Measurements from ENCODE around the gene NUDT14. TPM values are rescaled to one million over a fixed set of nuclear protein-coding genes. Genes with fewer than 3 reads are reported as not detected.

NUDT14 gene
- total RNA-seq, 1 experiment from 2014 or later = 50.8 TPM

DNA sequence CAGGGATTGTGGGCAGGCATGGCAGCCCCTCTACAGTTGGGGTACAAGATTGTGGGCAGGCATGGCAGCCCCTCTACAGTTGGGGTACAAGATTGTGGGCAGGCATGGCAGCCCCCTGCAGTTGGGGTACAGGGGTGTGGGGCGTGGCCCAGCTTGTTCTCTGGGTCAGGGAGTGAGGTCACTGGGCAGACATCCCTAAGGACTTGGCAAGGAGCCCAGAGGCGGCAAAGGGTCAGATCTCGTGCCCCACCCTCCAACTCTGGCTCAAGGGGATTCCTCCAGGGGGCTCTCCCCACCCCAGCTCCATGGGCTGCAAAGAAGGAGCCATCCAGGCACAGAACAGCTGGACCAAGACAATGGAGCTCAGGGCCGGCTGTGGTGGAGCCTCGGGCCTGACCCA lies 25.8 kb upstream of the NUDT14 start:
- BruUV-seq (replicated peaks) = no TSS peak
- ChIA-PET CTCF (interaction anchor here (0.6 kb wide), 2 partner anchors 304 to 318 kb away, joined by 4 to 6 read pairs; no protein-coding TSS in a partner anchor), POLR2A (ENCODE audit: unreplicated experiment) (no interaction called here)
- H3K79me2 ChIP-seq (ENCODE audit: low read length) = no peaks in the 10 kb centered on the region
- TF ChIP-seq EZH2 (IDR thresholded peaks at IDR 0.05; ENCODE audit: low read length, unreplicated experiment) (no peak), EZH2phosphoT487 (IDR thresholded peaks at IDR 0.05; ENCODE audit: borderline replicate concordance, low read length) (no peak)
- TF ChIP-seq, protein P1, sequence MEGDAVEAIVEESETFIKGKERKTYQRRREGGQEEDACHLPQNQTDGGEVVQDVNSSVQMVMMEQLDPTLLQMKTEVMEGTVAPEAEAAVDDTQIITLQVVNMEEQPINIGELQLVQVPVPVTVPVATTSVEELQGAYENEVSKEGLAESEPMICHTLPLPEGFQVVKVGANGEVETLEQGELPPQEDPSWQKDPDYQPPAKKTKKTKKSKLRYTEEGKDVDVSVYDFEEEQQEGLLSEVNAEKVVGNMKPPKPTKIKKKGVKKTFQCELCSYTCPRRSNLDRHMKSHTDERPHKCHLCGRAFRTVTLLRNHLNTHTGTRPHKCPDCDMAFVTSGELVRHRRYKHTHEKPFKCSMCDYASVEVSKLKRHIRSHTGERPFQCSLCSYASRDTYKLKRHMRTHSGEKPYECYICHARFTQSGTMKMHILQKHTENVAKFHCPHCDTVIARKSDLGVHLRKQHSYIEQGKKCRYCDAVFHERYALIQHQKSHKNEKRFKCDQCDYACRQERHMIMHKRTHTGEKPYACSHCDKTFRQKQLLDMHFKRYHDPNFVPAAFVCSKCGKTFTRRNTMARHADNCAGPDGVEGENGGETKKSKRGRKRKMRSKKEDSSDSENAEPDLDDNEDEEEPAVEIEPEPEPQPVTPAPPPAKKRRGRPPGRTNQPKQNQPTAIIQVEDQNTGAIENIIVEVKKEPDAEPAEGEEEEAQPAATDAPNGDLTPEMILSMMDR (conservative IDR thresholded peaks at IDR 0.05; ENCODE audit: low read depth, low read length) = no peak
- no peaks in the 10 kb centered on the region for H3F3A ChIP-seq (ENCODE audit: low read length, unreplicated experiment)
- DNase-seq = no peak
- peaks cover 24% of the 10 kb centered on the region for H3K4me1 ChIP-seq (ENCODE audit: insufficient read depth, low read length)
- intact Hi-C loops (cut with micrococcal nuclease) = no loop called here
- no peaks in the 10 kb centered on the region for H3K9me2 ChIP-seq (replicated peaks; ENCODE audit: low read length)
- no peak for ATAC-seq
- no peak overlapping the region for H3K9ac ChIP-seq (ENCODE audit: low read length)
- H4K20me1 ChIP-seq (ENCODE audit: low read length) = no peaks in the 10 kb centered on the region
- no peak overlapping the region for H3K27ac ChIP-seq (ENCODE audit: low read length)
- H3K4me3 ChIP-seq (ENCODE audit: low read length) = no peak overlapping the region
- H3K4me2 ChIP-seq (ENCODE audit: low read length) = no peak overlapping the region
- no peaks in the 10 kb centered on the region for H3K9me3 ChIP-seq (ENCODE audit: low read length)
- no peak overlapping the region for H2AFZ ChIP-seq (ENCODE audit: low read length)
- H3K27me3 ChIP-seq (ENCODE audit: low read length) = no peaks in the 10 kb centered on the region
- H3K36me3 ChIP-seq (ENCODE audit: low read depth, low read length) = no peaks in the 10 kb centered on the region

DNA sequence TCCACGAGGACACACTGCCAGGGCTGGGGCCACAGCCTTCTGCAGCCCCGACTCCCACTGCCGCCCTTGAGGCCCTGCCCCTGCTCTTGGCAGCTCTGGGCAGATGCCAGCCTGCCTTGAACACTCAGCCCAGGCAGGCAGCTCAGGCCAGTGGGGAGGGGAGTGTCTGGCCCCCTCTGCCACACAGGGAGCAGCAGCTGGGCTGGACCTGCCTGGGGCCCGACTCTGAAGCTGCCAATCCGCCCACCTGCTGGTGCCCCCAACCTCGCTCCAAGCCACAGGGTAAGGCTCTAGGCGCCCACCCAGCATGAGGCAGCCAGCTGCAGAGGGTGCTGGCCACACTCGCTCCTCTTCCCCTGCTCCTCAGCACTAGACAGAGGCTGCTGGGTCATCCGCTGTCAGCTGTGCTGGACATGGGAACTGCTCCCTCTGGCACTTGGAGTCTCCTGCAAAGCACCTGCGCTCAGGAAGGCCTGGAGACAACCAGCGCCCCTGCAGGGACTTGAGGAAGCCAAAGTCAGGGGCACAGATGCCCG lies 24.6 kb upstream of the NUDT14 start:
- Histone ChIP-seq H4K20me1 (ENCODE audit: low read length) (no peaks in the 10 kb centered on the region), H2AFZ (ENCODE audit: low read length) (no peak overlapping the region), H3K9ac (ENCODE audit: low read length) (no peak overlapping the region), H3K79me2 (ENCODE audit: low read length) (no peaks in the 10 kb centered on the region), H3K27ac (ENCODE audit: low read length) (no peak overlapping the region), H3K9me2 (replicated peaks; ENCODE audit: low read length) (no peaks in the 10 kb centered on the region), H3K4me1 (ENCODE audit: insufficient read depth, low read length) (peaks cover 24% of the 10 kb centered on the region), H3K4me3 (ENCODE audit: low read length) (no peak overlapping the region), H3K4me2 (ENCODE audit: low read length) (no peak overlapping the region), H3K36me3 (ENCODE audit: low read depth, low read length) (no peaks in the 10 kb centered on the region), H3K9me3 (ENCODE audit: low read length) (no peaks in the 10 kb centered on the region), H3F3A (ENCODE audit: low read length, unreplicated experiment) (no peaks in the 10 kb centered on the region), H3K27me3 (ENCODE audit: low read length) (no peaks in the 10 kb centered on the region)
- peak; percentile 4; the same call in 1 of the 2 replicates for ATAC-seq
- ChIA-PET POLR2A (ENCODE audit: unreplicated experiment) (interaction anchor here (0.6 kb wide), 1 partner anchor 51 kb away, joined by 6 read pairs; no protein-coding TSS in a partner anchor), CTCF (no interaction called here)
- no TSS peak for BruUV-seq (replicated peaks)
- TF ChIP-seq, protein P1 (conservative IDR thresholded peaks at IDR 0.05; ENCODE audit: low read depth, low read length) = no peak
- TF ChIP-seq EZH2 (IDR thresholded peaks at IDR 0.05; ENCODE audit: low read length, unreplicated experiment) = no peak
- TF ChIP-seq EZH2phosphoT487 (IDR thresholded peaks at IDR 0.05; ENCODE audit: borderline replicate concordance, low read length) = no peak
- intact Hi-C loops (cut with micrococcal nuclease) = no loop called here
- DNase-seq = no peak

DNA sequence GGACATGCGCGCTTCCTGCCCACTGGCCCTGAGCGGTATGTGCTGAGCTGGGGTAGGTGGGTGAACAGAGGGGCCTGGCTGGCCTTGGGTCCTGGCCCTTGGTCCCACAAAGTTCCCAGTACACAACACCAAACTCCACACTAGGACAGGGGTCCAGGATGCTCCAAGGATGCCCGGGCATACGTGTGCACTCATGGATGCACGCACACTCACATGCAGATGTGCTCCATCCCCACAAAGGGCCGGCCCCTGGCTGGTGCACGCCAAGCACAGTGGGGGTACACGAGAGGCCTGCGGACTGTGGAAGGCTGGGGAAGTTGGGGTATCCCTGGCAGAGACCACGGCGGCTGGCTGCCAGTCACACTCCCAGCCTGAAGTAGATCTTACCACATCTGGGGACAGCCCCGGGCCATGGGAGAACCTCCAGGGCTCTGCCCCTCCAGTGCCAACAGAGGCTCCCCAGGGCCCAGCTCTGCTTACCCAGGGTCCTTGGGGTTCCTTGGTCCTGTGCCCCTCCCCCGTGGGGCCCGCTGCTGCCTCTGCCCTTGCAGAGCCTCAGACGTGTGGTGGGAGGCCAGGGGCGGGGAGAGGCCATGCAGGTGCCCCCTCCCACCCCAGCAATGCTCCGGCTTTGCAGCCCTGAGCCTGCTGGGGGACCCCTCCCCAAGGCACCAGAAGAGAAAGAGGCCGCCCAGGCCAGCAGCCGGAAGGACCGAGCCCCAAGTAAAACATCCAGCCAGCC lies 24.0 kb upstream of the NUDT14 start:
- no peaks in the 10 kb centered on the region for H3K79me2 ChIP-seq (ENCODE audit: low read length)
- ChIA-PET POLR2A (ENCODE audit: unreplicated experiment) (no interaction called here), CTCF (interaction anchor here (0.7 to 2.4 kb wide), 2 partner anchors 147 to 169 kb away, joined by 3 to 14 read pairs; no protein-coding TSS in a partner anchor)
- no peak overlapping the region for H3K9ac ChIP-seq (ENCODE audit: low read length)
- no peak overlapping the region for H2AFZ ChIP-seq (ENCODE audit: low read length)
- no peak for TF ChIP-seq EZH2 (IDR thresholded peaks at IDR 0.05; ENCODE audit: low read length, unreplicated experiment)
- TF ChIP-seq, protein P1 (conservative IDR thresholded peaks at IDR 0.05; ENCODE audit: low read depth, low read length) = no peak
- TF ChIP-seq EZH2phosphoT487 (IDR thresholded peaks at IDR 0.05; ENCODE audit: borderline replicate concordance, low read length) = no peak
- no peaks in the 10 kb centered on the region for H3K27me3 ChIP-seq (ENCODE audit: low read length)
- no peak overlapping the region for H3K27ac ChIP-seq (ENCODE audit: low read length)
- H3K36me3 ChIP-seq (ENCODE audit: low read depth, low read length) = no peaks in the 10 kb centered on the region
- no peaks in the 10 kb centered on the region for H4K20me1 ChIP-seq (ENCODE audit: low read length)
- H3F3A ChIP-seq (ENCODE audit: low read length, unreplicated experiment) = no peaks in the 10 kb centered on the region
- peaks cover 24% of the 10 kb centered on the region for H3K4me1 ChIP-seq (ENCODE audit: insufficient read depth, low read length)
- H3K4me2 ChIP-seq (ENCODE audit: low read length) = peak overlapping the region; percentile 9; the same call in 1 of the 2 replicates
- H3K9me2 ChIP-seq (replicated peaks; ENCODE audit: low read length) = no peaks in the 10 kb centered on the region
- DNase-seq (no peak), ATAC-seq (peak; percentile 5)
- H3K4me3 ChIP-seq (ENCODE audit: low read length) = no peak overlapping the region
- no TSS peak for BruUV-seq (replicated peaks)
- H3K9me3 ChIP-seq (ENCODE audit: low read length) = no peaks in the 10 kb centered on the region
- intact Hi-C loops (cut with micrococcal nuclease) = no loop called here

Measured in PC-3 (cell line).